Nucleus accumbens (tissue), 56 donors: ENCODE data around the gene HLA-DRB5.
"Not testable (repeated sequence)": the region's sequence is repeated elsewhere in the genome, so short reads cannot be mapped to it uniquely, and the experiment has no call there.

Experiments
- DNase-seq, 56 donors: peaks; one replicate each; lab custom pipeline; 2025; lab: John Stamatoyannopoulos, UW

The HLA-DRB5 gene

GRCh38 chr6:32529697-32530430 is at the start of gene HLA-DRB5:
TSS of gene HLA-DRB5 (minus strand) at chr6:32530287. CDS start at chr6:32530224, 63 bp downstream.
- DNase-seq, result peak in 5 of 56 donors; percentile 1 to 16 (median 2)

DNA sequence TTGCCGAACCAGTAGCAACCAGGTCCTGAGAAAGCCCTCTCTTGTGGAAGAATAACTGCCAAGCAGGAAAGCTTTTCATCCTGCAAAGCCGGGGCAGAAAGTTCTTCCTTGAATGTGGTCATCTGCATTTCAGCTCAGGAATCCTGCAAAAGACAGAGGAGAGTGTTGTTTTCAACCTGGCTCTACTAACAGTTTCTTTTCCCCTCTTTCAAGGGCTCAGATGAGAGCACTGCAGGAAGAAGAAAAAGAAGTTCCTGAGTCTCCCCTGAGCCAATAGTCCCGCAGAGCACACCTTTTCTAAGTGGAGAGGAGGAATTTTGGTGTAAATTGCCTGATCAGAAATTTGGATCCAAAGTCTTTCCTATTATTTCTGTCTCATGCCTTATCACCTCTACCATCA is 48.9 kb upstream of the HLA-DRB5 start:
- no peak for DNase-seq

GRCh38 chr6:32577493-32577892 is 47.4 kb upstream of the HLA-DRB5 start:
- not testable (repeated sequence) for DNase-seq

DNA sequence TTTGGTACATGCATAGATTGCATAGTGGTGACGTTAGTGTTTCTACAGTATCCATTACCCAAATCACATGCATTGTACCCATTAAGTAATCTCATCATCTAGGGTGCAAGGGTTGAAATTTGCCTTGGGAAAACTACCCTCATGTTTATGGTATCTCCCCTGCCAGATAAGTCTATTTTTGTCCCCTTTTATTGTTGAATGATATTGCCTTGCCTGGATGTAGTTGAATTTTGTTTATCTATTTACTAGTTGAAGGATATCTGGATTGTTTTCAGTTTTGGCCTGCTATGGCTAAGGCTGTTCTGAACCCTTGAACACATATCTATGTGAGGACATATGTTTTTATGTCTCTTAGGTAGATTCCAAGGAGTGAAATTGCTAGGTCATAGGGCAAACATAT is 46.2 kb upstream of the HLA-DRB5 start:
- no peak for DNase-seq

- DNase-seq, result no peak
Measured at GRCh38 chr6:32570363-32570905, 40.3 kb upstream of the HLA-DRB5 start.

- no peak for DNase-seq
Measured at GRCh38 chr6:32568561-32568960, 38.5 kb upstream of the HLA-DRB5 start.

GRCh38 chr6:32566957-32567356 is 36.9 kb upstream of the HLA-DRB5 start:
- DNase-seq, result no peak

GRCh38 chr6:32565511-32565910 is 35.4 kb upstream of the HLA-DRB5 start:
- no peak for DNase-seq

GRCh38 chr6:32562940-32563339 is 32.9 kb upstream of the HLA-DRB5 start:
- no peak for DNase-seq

- DNase-seq, result no peak
Measured at GRCh38 chr6:32559747-32560146, 29.7 kb upstream of the HLA-DRB5 start.

DNA sequence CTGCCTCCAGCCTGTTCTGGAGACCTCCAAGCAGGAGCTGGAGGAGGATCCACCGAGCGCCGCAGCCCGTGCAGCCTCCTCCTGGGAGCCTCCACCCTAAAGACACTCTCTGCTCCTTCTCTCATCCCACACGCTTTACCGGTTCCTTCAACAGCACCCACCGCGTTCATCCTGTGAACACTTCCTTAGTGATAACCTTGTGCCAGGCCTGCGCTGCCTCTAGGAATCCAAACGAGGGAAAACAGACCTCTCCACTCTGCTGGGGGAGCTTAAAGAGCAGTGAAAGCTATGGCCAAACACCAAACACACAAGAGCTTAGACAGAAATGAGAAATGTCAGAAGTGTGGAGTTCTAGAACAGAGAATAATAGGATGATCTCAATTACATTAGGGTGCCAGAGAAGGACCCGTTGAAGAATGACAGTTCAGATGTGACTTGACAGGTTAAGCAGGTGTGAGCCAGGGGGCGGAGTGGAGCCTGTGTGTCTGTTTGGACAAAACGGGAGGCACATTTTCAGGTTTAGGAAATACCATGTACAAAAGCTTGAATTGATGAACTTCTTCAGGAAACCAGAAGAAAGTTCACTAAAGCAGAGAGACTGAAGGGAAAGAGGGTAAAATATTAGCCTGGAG is 28.5 kb upstream of the HLA-DRB5 start:
- no peak for DNase-seq

GRCh38 chr6:32554116-32554965 is 24.3 kb upstream of the HLA-DRB5 start:
- DNase-seq, result no peak

GRCh38 chr6:32553037-32553742 is 23.1 kb upstream of the HLA-DRB5 start:
- DNase-seq, result no peak

GRCh38 chr6:32551410-32551809 is 21.3 kb upstream of the HLA-DRB5 start:
- DNase-seq, result no peak

DNA sequence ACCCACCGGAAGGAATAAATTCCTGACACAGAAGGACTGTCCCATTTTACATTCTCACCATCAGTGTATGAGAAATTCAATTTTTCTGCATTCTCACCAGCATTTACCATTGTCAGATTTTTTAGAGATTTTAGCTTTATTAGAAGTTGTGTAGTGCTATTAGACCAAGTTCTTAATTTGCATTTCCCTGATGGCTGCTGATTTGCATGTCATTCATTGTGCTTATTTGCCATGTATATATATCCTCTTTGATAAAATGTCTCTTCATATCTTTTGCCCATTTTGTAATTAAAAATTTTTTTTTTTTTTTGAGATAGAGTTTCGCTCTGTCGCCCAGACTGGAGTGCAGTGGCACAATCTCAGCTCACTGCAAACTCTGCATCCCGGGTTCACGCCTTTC is 9.8 kb upstream of the HLA-DRB5 start:
- no peak for DNase-seq

DNA sequence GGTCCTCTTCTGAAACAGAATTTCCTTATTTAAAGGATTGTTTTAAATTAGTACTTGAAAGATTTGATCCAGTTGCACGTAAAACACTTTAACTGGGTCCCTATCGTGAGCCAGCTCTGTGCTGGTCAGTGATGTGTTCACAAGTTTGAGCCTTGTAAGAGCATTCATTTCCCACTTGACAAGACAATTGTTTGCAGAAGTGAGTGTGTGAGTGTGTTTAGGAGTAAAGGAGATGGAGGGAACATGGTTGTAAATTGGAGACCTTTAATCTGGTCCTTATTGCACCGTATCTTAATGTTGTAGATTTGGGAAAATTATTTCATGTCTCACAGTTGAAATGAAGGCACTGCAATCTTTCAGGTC is 325 bp upstream of the HLA-DRB5 start:
- not testable (repeated sequence) for DNase-seq

GRCh38 chr6:32522302-32523047 is 7.6 kb downstream of the HLA-DRB5 start:
- no peak for DNase-seq

DNA sequence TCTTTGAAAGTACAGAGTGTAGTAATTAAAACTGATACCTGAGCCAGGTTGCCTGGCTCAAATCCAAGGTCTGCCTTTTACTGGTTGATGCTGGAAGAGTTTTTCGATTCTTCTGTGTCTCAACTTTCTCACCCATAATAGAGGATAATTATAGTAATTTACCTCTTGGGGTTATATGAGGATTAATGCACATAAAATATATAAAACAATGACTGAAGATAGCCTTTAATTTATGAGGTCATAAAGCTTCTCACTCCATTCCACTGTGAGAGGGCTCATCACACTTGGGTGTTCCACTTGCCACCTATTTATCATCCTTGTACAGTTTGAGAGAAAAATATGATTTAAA is 10.2 kb downstream of the HLA-DRB5 start:
- no peak for DNase-seq

DNA sequence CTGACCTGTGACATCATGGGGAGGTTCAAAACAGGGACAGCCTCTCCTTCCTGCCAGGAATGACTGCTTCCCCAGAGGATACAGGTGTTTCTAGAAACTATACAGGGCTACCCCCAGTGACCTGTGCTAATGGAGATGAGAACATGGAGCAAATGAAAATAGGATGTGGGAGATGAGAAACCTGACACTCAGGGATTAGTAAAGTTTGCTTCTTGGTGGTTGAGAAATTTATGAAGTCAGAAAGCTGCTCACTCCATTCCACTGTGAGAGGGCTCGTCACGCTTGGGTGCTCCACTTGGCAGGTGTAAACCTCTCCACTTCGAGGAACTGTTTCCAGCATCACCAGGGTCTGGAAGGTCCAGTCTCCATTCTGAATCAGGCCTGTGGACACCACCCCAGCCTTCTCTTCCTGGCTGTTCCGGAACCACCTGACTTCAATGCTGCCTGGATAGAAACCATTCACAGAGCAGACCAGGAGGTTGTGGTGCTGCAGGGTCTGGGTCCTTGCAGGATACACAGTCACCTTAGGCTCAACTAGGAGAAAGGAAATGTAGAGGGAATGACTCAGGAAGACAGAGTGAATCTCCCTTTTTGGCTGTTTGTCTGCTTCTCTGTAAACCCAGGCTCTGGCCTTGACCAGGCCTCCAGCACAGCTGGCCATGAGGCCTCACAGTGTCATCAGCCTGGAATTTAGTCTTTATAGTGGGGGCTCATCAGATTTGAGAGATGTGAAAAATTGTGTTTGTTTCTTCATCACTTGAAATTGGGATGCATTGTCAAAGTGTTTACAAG is 10.8 kb downstream of the HLA-DRB5 start:
- no peak for DNase-seq
